Kidney (tissue), 14 donors: ENCODE measurements around the gene TEX29. TPM values are rescaled to one million over a fixed set of nuclear protein-coding genes. Genes with fewer than 3 reads are reported as not detected.

Experiments used
- DNase-seq, 5 donors: peaks; one replicate each; pipeline ENCODE4 v3.0.0-alpha.2; 2013 to 2020
- FAIRE-seq: peaks from 2 replicates; lab custom pipeline; 2012; peaks lifted over from hg19 to GRCh38; lab: Jason Lieb, UNC
- H3K27ac ChIP-seq, 2 donors: one replicate each; pipeline ENCODE4 v1.7.0; 2013; ENCODE audit warnings: low read depth in 2 of 2, low read length in 2 of 2, inconsistent platforms in 1 of 2
- H3K27me3 ChIP-seq: one replicate; pipeline ENCODE4 v1.7.1; 2013; ENCODE audit warnings: low read length, inconsistent platforms; ENCODE audit not compliant: control insufficient read depth, insufficient read depth
- H3K36me3 ChIP-seq, 3 donors: one replicate each; pipeline versions ENCODE4 v1.7.0 to v1.7.1; 2013; ENCODE audit warnings: low read length in 3 of 3, control low read depth in 1 of 3, inconsistent platforms in 1 of 3; ENCODE audit not compliant: insufficient read depth in 3 of 3, control insufficient read depth in 2 of 3
- H3K4me1 ChIP-seq, 3 donors: one replicate each; pipeline versions ENCODE4 v1.7.0 to v1.7.1; 2013; ENCODE audit warnings: low read length in 3 of 3, inconsistent platforms in 1 of 3, low read depth in 1 of 3; ENCODE audit not compliant: control insufficient read depth in 2 of 3, insufficient read depth in 2 of 3
- H3K4me3 ChIP-seq, 3 donors: one replicate each; pipeline versions ENCODE4 v1.7.0 to v1.8.1; 2013; ENCODE audit warnings: low read length in 3 of 3, control low read depth in 1 of 3, inconsistent platforms in 1 of 3
- H3K9ac ChIP-seq, 3 donors: one replicate each; pipeline versions ENCODE4 v1.7.0 to v1.7.1; 2013; ENCODE audit warnings: low read length in 3 of 3, control low read depth in 1 of 3, inconsistent platforms in 1 of 3
- H3K9me3 ChIP-seq, 3 donors: one replicate each; pipeline versions ENCODE4 v1.7.0 to v1.7.1; 2013; ENCODE audit warnings: low read length in 3 of 3, control low read depth in 1 of 3, inconsistent platforms in 1 of 3; ENCODE audit not compliant: control insufficient read depth in 2 of 3, insufficient read depth in 1 of 3
- CTCF ChIP-seq: IDR thresholded peaks from 3 replicates; pipeline ENCODE4 v1.5.1; 2012; ENCODE audit warnings: mild to moderate bottlenecking, moderate library complexity, borderline replicate concordance; ENCODE audit not compliant: insufficient read depth; ENCODE audit errors: extremely low read depth
- intact Hi-C: fragments of 100-400 bp; cut with DNase I; formaldehyde crosslinking; loops from one replicate; pipeline ENCODE4 v1.11.1; 2022
- polyA plus RNA-seq: library from polyadenylated mRNA; stranded (reverse); fragments of 350-450 nt; fragmentation: Illumina TruSeq; extraction: RNeasy Lipid Tissue Mini Kit (QIAGEN cat#74804); gene quantifications from one replicate; pipeline ENCODE4 v1.2.3, GENCODE V29; 2014; ENCODE audit warnings: low read depth, low replicate concordance; ENCODE audit not compliant: insufficient read depth
- total RNA-seq: library from RNA; stranded (reverse); fragmentation: NEBNext Ultra II Directional; extraction: Animal tissue kit (Norgen Biotek cat#: 25700); gene quantifications from one replicate; pipeline ENCODE4 v1.2.1, GENCODE V29; 2021
- donor health status: control.
- donor health status: control.
- donor health status: control.
- donor health status: control.
- donor health status: control.
- donor health status: DM: yes; HTN: yes; CAD: no.
- donor health status: Normal renal cell carcinoma (clear cell type).

The TEX29 gene
- total and polyA plus RNA-seq, 2 donors from 2014 or later = not detected

GRCh38 chr13:111322916-111323331 lies 2.5 kb downstream of the TEX29 start:
- no peak for TF ChIP-seq CTCF
- Histone ChIP-seq H3K4me1 (no peaks in the 10 kb centered on the region), H3K4me3 (no peak overlapping the region), H3K9ac (no peak overlapping the region), H3K27ac (no peak overlapping the region), H3K27me3 (no peaks in the 10 kb centered on the region), H3K9me3 (no peaks in the 10 kb centered on the region), H3K36me3 (no peaks in the 10 kb centered on the region)
- peak in 1 of 5 donors; percentile 56 for DNase-seq
- FAIRE-seq = no peak
- intact Hi-C loops = no loop called here

GRCh38 chr13:111323549-111323948 lies 3.1 kb downstream of the TEX29 start:
- intact Hi-C loops = no loop called here
- no peak overlapping the region for H3K27ac ChIP-seq
- no peak for TF ChIP-seq CTCF
- DNase-seq = peak in 1 of 5 donors; percentile 25
- H3K9me3 ChIP-seq = no peaks in the 10 kb centered on the region
- no peak overlapping the region for H3K9ac ChIP-seq
- no peak for FAIRE-seq
- H3K36me3 ChIP-seq = no peaks in the 10 kb centered on the region
- no peaks in the 10 kb centered on the region for H3K27me3 ChIP-seq
- H3K4me3 ChIP-seq = no peak overlapping the region
- H3K4me1 ChIP-seq = no peaks in the 10 kb centered on the region

DNA sequence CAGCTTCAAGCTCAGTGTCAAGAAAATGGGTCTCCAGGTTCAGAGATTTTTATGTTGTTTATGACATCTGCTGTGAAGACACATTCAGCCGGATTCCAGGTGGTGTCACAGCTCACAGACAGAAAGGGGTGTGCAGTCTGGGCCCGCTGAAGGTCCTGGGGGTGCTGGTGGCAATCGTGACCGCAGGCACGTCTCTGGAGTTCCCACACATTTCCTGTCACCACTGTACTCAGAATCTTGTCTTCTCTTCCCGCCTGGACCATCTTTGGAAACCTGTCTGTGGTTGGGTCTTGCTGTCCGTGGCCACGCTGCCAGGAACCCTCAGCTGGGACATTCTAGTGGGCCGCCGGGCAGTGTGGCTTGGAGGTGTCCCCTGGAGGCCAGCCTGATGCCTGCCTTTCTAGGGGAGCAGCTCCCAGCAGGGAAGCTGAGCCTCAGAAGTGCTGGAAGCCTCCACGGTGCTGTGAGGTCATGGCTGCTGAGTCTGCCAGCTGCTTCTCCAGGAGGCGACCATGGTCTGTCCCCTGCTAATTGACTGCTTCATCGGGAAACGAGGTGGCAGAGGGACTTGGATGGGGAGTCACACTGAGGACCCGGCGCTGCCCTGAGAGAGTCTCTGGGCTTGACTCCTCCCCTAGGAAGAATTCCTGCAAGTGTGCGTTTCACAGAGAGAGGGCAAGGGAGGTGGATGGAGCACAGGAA lies 3.7 kb downstream of the TEX29 start:
- intact Hi-C loops = no loop called here
- H3K27me3 ChIP-seq = no peaks in the 10 kb centered on the region
- no peaks in the 10 kb centered on the region for H3K9me3 ChIP-seq
- no peak overlapping the region for H3K4me3 ChIP-seq
- no peak overlapping the region for H3K27ac ChIP-seq
- DNase-seq (peak in 1 of 5 donors; percentile 58), FAIRE-seq (no peak)
- TF ChIP-seq CTCF = no peak
- H3K36me3 ChIP-seq = no peaks in the 10 kb centered on the region
- no peaks in the 10 kb centered on the region for H3K4me1 ChIP-seq
- no peak overlapping the region for H3K9ac ChIP-seq
